SU-DHL-6 (cell line): Measurements from ENCODE around the gene APOBEC2.
A peak's percentile ranks its signal among the peaks of the same experiment; 100 is the strongest.

Experiments
- CTCF ChIP-seq: fragments of 200-600 bp; sonication (generic); IDR thresholded peaks from one replicate; pipeline ENCODE4 v1.5.1; 2017; ENCODE audit warnings: antibody characterized with exemption, mild to moderate bottlenecking, low read length, moderate library complexity; ENCODE audit not compliant: insufficient read depth, poor library complexity, severe bottlenecking
- EZH2phosphoT487 ChIP-seq: fragments of 200-600 bp; sonication (generic), shearing (Covaris generic); conservative IDR thresholded peaks from 2 replicates; pipeline ENCODE4 v1.6.1; 2018; ENCODE audit warnings: mild to moderate bottlenecking, antibody characterized with exemption, low read length, moderate library complexity, mixed read lengths

- TF ChIP-seq CTCF (peak; percentile 99), EZH2phosphoT487 (no peak)
Observed at GRCh38 chr6:41066867-41067304, 13.9 kb downstream of the APOBEC2 start.
